ENCODE measurements around the gene SOX12. TPM values are rescaled to one million over a fixed set of nuclear protein-coding genes. Genes with fewer than 3 reads are reported as not detected.
"Not testable (repeated sequence)": the region's sequence is repeated elsewhere in the genome, so short reads cannot be mapped to it uniquely, and the experiment has no call there.

The SOX12 gene
- total and polyA plus RNA-seq, 4 donors: 2.7 to 15.9 (median 5.4) TPM

DNA sequence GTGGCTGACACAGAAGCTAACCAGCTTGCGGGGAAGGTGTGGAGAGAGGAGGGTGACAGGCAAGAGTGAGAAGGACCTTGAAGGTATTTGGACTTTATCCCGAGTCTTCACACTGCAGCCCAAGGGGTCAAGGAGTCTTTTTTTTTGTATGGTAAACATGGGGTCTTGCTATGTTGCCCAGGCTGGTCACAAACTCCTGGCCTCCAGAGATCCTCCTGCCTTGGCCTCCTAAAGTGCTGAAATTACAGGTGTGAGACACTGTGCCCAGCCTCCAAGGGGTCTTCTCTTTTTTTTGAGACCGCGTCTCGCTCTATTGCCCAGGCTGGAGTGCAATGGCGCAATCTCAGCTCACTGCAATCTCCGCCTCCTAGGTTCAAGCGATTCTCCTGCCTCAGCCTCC is 9.2 kb downstream of the SOX12 start:
- Histone ChIP-seq H3K9me3 (ENCODE audit: control insufficient read depth in 4 of 4, insufficient read depth in 3 of 4, low read length in 3 of 4) (no peaks in the 10 kb centered on the region), H3K4me3 (no peak overlapping the region), H3K27ac (ENCODE audit: low read depth in 1 of 2, low read length in 1 of 2) (no peak overlapping the region), H3K27me3 (ENCODE audit: control insufficient read depth in 3 of 3, insufficient read depth in 3 of 3, low read length in 2 of 3) (no peaks in the 10 kb centered on the region), H3K36me3 (ENCODE audit: control insufficient read depth in 4 of 4, insufficient read depth in 4 of 4, low read length in 4 of 4) (peaks cover 0 to 7% (median 3%) of the 10 kb centered on the region in 4 donors), H3K4me1 (ENCODE audit: control insufficient read depth in 5 of 5, insufficient read depth in 5 of 5, low read length in 5 of 5) (peaks cover 0 to 9% (median 5%) of the 10 kb centered on the region in 5 donors), H3K9ac (ENCODE audit: insufficient read depth in 1 of 2, low read length in 2 of 2) (no peak overlapping the region)
- TF ChIP-seq, protein P1, sequence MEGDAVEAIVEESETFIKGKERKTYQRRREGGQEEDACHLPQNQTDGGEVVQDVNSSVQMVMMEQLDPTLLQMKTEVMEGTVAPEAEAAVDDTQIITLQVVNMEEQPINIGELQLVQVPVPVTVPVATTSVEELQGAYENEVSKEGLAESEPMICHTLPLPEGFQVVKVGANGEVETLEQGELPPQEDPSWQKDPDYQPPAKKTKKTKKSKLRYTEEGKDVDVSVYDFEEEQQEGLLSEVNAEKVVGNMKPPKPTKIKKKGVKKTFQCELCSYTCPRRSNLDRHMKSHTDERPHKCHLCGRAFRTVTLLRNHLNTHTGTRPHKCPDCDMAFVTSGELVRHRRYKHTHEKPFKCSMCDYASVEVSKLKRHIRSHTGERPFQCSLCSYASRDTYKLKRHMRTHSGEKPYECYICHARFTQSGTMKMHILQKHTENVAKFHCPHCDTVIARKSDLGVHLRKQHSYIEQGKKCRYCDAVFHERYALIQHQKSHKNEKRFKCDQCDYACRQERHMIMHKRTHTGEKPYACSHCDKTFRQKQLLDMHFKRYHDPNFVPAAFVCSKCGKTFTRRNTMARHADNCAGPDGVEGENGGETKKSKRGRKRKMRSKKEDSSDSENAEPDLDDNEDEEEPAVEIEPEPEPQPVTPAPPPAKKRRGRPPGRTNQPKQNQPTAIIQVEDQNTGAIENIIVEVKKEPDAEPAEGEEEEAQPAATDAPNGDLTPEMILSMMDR (IDR thresholded peaks at IDR 0.05; ENCODE audit: control extremely low read depth, extremely low read depth): no peak
- no peak for DNase-seq
- 95 to 96% methylated on average over 8 of the region's 8 CpGs for WGBS, 2 donors
- ATAC-seq (ENCODE audit: insufficient read depth, low FRiP score): no peak

DNA sequence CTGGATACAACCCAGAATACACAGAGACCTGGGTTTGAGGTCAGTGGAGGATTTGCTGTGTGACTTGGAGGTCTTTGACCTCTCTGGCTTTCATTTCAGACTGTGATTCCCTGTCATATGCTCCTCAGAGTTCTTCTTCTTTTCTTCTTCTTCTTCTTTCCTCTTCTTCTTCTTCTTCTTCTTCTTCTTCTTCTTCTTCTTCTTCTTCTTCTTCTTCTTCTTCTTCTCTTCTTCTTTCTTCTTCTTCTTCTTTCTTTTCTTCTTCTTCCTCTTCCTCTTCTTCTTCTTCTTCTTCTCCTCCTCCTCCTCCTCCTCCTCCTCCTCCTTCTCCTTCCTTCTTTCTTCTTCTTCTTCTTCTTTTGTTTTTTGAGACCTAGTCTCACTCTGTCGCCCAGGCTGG is 10.7 kb downstream of the SOX12 start:
- H3K9ac ChIP-seq (ENCODE audit: insufficient read depth in 1 of 2, low read length in 2 of 2); H3K27ac ChIP-seq (ENCODE audit: low read depth in 1 of 2, low read length in 1 of 2); H3K9me3 ChIP-seq (ENCODE audit: control insufficient read depth in 4 of 4, insufficient read depth in 3 of 4, low read length in 3 of 4); H3K4me1 ChIP-seq (ENCODE audit: control insufficient read depth in 5 of 5, insufficient read depth in 5 of 5, low read length in 5 of 5); H3K4me3 ChIP-seq; H3K27me3 ChIP-seq (ENCODE audit: control insufficient read depth in 3 of 3, insufficient read depth in 3 of 3, low read length in 2 of 3); H3K36me3 ChIP-seq (ENCODE audit: control insufficient read depth in 4 of 4, insufficient read depth in 4 of 4, low read length in 4 of 4); DNase-seq; ATAC-seq (ENCODE audit: insufficient read depth, low FRiP score): not testable (repeated sequence)
- WGBS, 2 donors: 84 to 92% methylated on average over 1 of the region's 1 CpG

DNA sequence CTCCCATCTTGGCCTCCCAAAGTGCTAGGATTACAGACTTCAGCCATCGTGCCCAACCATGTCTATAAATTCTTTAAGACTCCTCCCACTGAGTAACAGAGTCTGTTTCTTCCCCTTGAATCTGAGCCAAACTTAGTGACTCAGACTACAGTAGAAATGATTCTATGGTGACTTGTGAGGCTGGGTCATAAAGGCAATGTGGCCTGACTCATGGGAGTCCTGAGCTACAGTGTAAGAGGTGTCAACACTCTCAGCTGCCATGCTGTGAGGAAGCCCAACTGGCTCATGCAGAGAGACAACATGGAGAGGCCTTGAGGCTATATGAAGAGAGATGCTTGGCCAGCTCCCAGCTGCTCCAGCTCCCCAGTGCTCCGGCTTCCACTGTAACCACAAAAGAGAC is 16.3 kb downstream of the SOX12 start:
- 75 to 83% methylated on average over 2 of the region's 2 CpGs for WGBS, 2 donors
- Histone ChIP-seq H3K27me3 (ENCODE audit: control insufficient read depth in 3 of 3, insufficient read depth in 3 of 3, low read length in 2 of 3) (no peaks in the 10 kb centered on the region), H3K9ac (ENCODE audit: insufficient read depth in 1 of 2, low read length in 2 of 2) (no peak overlapping the region), H3K27ac (ENCODE audit: low read depth in 1 of 2, low read length in 1 of 2) (no peak overlapping the region), H3K36me3 (ENCODE audit: control insufficient read depth in 4 of 4, insufficient read depth in 4 of 4, low read length in 4 of 4) (peaks cover 0 to 9% (median 2%) of the 10 kb centered on the region in 4 donors), H3K9me3 (ENCODE audit: control insufficient read depth in 4 of 4, insufficient read depth in 3 of 4, low read length in 3 of 4) (peaks cover 0 to 2% (median 0%) of the 10 kb centered on the region in 4 donors), H3K4me3 (no peak overlapping the region), H3K4me1 (ENCODE audit: control insufficient read depth in 5 of 5, insufficient read depth in 5 of 5, low read length in 5 of 5) (peaks cover 0 to 6% (median 3%) of the 10 kb centered on the region in 5 donors)
- ATAC-seq (ENCODE audit: insufficient read depth, low FRiP score) (no peak), DNase-seq (no peak)
- TF ChIP-seq, protein P1 (IDR thresholded peaks at IDR 0.05; ENCODE audit: control extremely low read depth, extremely low read depth): no peak

DNA sequence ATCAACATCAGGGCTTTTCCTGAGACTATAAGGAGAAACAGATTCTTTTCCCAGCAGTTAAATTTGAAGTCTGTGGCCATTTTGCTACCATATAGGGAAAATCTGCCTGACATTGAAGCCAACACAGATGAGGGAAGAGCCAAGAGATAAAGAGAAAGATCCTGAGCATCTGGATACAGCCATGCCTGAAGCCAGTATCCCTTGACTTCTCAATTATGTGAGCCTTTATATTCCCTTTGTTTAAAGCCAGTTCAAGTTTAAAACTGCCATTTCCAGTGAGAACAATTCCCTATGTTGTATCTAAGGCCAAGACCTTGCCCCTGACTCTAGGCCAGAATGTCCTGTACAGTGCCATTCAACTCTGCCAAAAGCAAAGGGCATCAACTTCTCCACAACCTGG is 17.8 kb downstream of the SOX12 start:
- H3K27ac ChIP-seq (ENCODE audit: low read depth in 1 of 2, low read length in 1 of 2): no peak overlapping the region
- peaks cover 0 to 9% (median 2%) of the 10 kb centered on the region in 4 donors for H3K36me3 ChIP-seq (ENCODE audit: control insufficient read depth in 4 of 4, insufficient read depth in 4 of 4, low read length in 4 of 4)
- H3K9me3 ChIP-seq (ENCODE audit: control insufficient read depth in 4 of 4, insufficient read depth in 3 of 4, low read length in 3 of 4): peaks cover 0 to 2% (median 0%) of the 10 kb centered on the region in 4 donors
- H3K27me3 ChIP-seq (ENCODE audit: control insufficient read depth in 3 of 3, insufficient read depth in 3 of 3, low read length in 2 of 3): no peaks in the 10 kb centered on the region
- ATAC-seq (ENCODE audit: insufficient read depth, low FRiP score): no peak
- no peak for DNase-seq
- no peak overlapping the region for H3K9ac ChIP-seq (ENCODE audit: insufficient read depth in 1 of 2, low read length in 2 of 2)
- peaks cover 0 to 6% (median 3%) of the 10 kb centered on the region in 5 donors for H3K4me1 ChIP-seq (ENCODE audit: control insufficient read depth in 5 of 5, insufficient read depth in 5 of 5, low read length in 5 of 5)
- TF ChIP-seq, protein P1 (IDR thresholded peaks at IDR 0.05; ENCODE audit: control extremely low read depth, extremely low read depth): no peak
- H3K4me3 ChIP-seq: no peak overlapping the region

Data from lung (tissue), 12 donors.